Measurements from ENCODE around the gene SLC22A12.

SLC22A12 gene

DNA sequence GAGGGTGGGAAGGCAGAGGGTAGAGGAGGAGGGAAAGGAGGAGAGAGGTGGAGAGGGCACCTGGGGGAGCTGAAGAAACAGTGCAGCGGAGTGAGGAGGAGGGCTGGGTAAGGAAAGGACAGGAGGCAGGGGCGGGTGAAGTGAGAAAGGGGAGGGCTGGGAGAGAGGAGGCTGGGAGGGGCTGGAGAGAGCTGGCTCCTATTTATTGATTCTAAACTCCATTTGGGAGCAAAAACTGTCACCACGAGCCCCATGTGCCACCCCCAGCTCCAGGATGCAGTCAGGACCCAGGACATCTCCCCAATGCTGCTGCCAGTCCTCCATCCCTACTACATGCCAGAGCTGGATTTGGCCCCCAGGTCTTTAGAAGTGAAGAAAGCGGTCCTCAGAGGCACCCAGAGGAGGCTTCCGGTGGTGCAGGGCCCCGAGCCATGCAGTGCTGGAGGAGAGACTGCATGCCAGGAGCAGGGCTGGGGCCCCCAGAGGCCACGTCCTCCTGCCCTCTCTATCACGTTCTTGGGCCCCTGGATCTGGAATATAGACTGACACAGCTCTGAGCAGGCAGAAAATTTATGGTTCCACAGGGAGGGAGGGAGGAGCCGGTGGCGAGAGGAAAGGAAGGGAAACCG lies 53.7 kb downstream of the SLC22A12 start:
- H3K9me3 ChIP-seq (ENCODE audit: control insufficient read depth in 2 of 2, low read length in 2 of 2), result no peaks in the 10 kb centered on the region
- H3K27me3 ChIP-seq (ENCODE audit: control insufficient read depth in 2 of 2, insufficient read depth in 2 of 2, low read length in 2 of 2), result peaks cover 22 to 36% of the 10 kb centered on the region in 2 donors
- no peaks in the 10 kb centered on the region for H3K4me1 ChIP-seq (ENCODE audit: control insufficient read depth in 2 of 2, insufficient read depth in 2 of 2, low read length in 2 of 2)
- no peaks in the 10 kb centered on the region for H3K36me3 ChIP-seq (ENCODE audit: control insufficient read depth in 2 of 2, insufficient read depth in 2 of 2, low read length in 2 of 2)
- H3K4me3 ChIP-seq (ENCODE audit: low read length in 2 of 2), result no peak overlapping the region
- no peak overlapping the region for H3K27ac ChIP-seq (ENCODE audit: low read depth in 2 of 2, low read length in 2 of 2)
- no peak overlapping the region for H3K9ac ChIP-seq (ENCODE audit: low read depth in 1 of 2, low read length in 2 of 2)

DNA sequence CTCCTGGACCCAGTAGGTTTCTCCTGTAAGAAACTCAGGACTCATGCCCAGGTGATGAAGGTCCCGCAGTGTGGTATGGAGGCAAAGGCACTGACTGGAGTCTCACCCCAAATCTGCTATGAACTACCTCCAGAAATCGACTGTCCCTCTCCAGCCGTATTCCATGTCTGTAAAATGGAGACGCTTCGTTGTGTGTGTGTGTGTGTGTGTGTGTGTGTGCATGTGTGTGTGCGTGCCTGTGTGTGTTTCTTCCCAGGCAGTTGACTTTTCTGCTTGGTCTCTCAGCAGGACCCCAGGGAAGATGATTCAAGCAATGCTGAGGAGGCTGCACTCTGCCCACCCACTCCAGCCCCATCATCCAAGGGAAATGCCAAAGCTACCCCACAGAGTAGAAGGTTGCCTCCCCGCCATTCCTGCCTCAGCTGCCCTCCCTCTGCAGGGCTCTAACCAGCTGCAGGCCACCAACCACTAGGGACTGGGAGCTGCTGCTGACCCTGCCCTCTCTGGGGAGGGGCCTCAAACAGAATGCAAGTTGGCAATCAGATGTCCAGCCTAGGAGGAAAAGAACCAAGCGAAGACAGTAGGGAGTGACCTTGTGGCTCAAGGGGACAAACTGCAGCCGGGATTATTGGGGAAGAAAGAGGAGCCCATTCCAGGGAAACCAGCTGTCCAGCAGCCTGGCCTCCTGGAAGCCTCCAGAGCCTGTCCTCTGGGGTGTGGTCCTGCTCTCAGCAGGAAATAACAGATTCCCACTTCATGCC lies 56.2 kb downstream of the SLC22A12 start:
- H3K27ac ChIP-seq (ENCODE audit: low read depth in 2 of 2, low read length in 2 of 2), result no peak overlapping the region
- no peaks in the 10 kb centered on the region for H3K4me1 ChIP-seq (ENCODE audit: control insufficient read depth in 2 of 2, insufficient read depth in 2 of 2, low read length in 2 of 2)
- no peaks in the 10 kb centered on the region for H3K9me3 ChIP-seq (ENCODE audit: control insufficient read depth in 2 of 2, low read length in 2 of 2)
- H3K9ac ChIP-seq (ENCODE audit: low read depth in 1 of 2, low read length in 2 of 2), result no peak overlapping the region
- peaks cover 9 to 20% of the 10 kb centered on the region in 2 donors for H3K27me3 ChIP-seq (ENCODE audit: control insufficient read depth in 2 of 2, insufficient read depth in 2 of 2, low read length in 2 of 2)
- H3K36me3 ChIP-seq (ENCODE audit: control insufficient read depth in 2 of 2, insufficient read depth in 2 of 2, low read length in 2 of 2), result no peaks in the 10 kb centered on the region
- no peak overlapping the region for H3K4me3 ChIP-seq (ENCODE audit: low read length in 2 of 2)

DNA sequence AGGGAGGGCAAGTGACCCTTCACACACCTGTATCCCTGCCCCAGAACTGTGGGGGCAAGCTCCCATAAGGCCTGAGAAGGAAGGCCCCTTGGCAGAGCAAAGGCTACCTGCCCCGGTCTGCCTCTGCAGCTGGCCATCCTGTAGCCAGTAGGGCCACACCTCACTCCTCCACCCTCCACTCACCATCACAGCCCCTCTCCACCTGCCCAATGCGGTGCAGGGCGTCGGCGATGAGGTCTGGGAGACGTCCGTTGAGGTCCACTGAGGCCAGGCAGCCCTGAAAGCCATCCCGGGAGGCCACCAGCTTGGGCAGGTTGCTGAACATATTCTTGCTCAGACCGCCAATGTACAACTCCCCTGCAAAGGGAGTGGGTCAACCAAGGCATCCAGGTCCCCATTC lies 57.5 kb downstream of the SLC22A12 start:
- Histone ChIP-seq H3K9ac (ENCODE audit: low read depth in 1 of 2, low read length in 2 of 2) (no peak overlapping the region), H3K27me3 (ENCODE audit: control insufficient read depth in 2 of 2, insufficient read depth in 2 of 2, low read length in 2 of 2) (peaks cover 8 to 15% of the 10 kb centered on the region in 2 donors), H3K27ac (ENCODE audit: low read depth in 2 of 2, low read length in 2 of 2) (no peak overlapping the region), H3K4me3 (ENCODE audit: low read length in 2 of 2) (no peak overlapping the region), H3K36me3 (ENCODE audit: control insufficient read depth in 2 of 2, insufficient read depth in 2 of 2, low read length in 2 of 2) (no peaks in the 10 kb centered on the region), H3K9me3 (ENCODE audit: control insufficient read depth in 2 of 2, low read length in 2 of 2) (no peaks in the 10 kb centered on the region), H3K4me1 (ENCODE audit: control insufficient read depth in 2 of 2, insufficient read depth in 2 of 2, low read length in 2 of 2) (no peaks in the 10 kb centered on the region)

DNA sequence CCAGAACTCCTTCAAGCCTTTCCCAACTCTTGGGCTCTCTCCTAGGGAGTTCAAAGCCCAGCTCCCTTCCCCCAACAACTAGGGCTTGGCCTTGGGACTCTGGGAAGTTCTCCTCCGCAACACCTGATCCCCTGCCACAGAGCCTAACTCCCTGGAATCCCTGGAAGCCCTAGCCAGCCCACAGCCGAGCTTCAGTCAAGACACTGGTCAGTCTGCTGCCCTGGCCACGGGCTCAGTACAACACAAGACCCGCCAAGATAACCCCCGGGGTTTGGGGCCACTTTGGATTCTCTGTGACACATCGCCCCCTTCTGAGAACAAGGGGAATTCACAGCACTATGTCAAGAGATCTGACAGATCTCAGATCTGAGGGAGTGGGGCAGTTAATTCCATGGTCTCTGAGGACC lies 58.3 kb downstream of the SLC22A12 start:
- H3K27ac ChIP-seq (ENCODE audit: low read depth in 2 of 2, low read length in 2 of 2), result no peak overlapping the region
- no peak overlapping the region for H3K9ac ChIP-seq (ENCODE audit: low read depth in 1 of 2, low read length in 2 of 2)
- peaks cover 3 to 11% of the 10 kb centered on the region in 2 donors for H3K27me3 ChIP-seq (ENCODE audit: control insufficient read depth in 2 of 2, insufficient read depth in 2 of 2, low read length in 2 of 2)
- no peak overlapping the region for H3K4me3 ChIP-seq (ENCODE audit: low read length in 2 of 2)
- no peaks in the 10 kb centered on the region for H3K4me1 ChIP-seq (ENCODE audit: control insufficient read depth in 2 of 2, insufficient read depth in 2 of 2, low read length in 2 of 2)
- H3K9me3 ChIP-seq (ENCODE audit: control insufficient read depth in 2 of 2, low read length in 2 of 2), result no peaks in the 10 kb centered on the region
- H3K36me3 ChIP-seq (ENCODE audit: control insufficient read depth in 2 of 2, insufficient read depth in 2 of 2, low read length in 2 of 2), result no peaks in the 10 kb centered on the region

DNA sequence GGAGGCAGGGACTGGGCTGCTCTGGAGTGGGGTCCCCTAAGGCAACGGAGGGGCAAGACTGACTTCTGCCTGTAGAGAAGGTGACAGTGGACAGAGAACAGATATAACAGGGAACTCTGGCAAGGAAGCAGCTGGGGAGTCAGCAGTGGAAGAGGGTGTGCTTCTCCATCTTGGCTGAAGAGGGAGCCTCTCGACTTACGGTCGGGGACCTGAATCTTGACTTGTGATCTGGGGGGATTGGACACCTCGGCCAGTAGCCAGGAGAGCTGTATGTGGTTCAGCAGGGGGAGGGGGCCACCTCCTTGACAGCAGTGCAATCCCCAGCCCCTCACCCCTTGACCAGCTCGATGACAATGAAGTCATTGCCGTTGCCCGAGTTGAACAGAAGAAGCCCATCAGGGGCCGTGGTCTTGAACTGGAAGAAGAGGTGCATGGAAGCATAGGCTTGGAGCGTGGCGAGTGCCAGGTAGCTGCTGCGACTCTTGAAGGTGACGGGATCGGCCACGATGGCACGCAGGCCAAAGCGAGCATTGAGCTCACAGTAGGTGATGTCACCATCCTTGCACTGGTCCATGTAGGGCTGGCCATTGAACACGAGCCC lies 60.0 kb downstream of the SLC22A12 start:
- no peaks in the 10 kb centered on the region for H3K9me3 ChIP-seq (ENCODE audit: control insufficient read depth in 2 of 2, low read length in 2 of 2)
- H3K4me1 ChIP-seq (ENCODE audit: control insufficient read depth in 2 of 2, insufficient read depth in 2 of 2, low read length in 2 of 2), result no peaks in the 10 kb centered on the region
- no peak overlapping the region for H3K9ac ChIP-seq (ENCODE audit: low read depth in 1 of 2, low read length in 2 of 2)
- H3K27ac ChIP-seq (ENCODE audit: low read depth in 2 of 2, low read length in 2 of 2), result no peak overlapping the region
- peaks cover 0 to 5% of the 10 kb centered on the region in 2 donors for H3K27me3 ChIP-seq (ENCODE audit: control insufficient read depth in 2 of 2, insufficient read depth in 2 of 2, low read length in 2 of 2)
- H3K36me3 ChIP-seq (ENCODE audit: control insufficient read depth in 2 of 2, insufficient read depth in 2 of 2, low read length in 2 of 2), result no peaks in the 10 kb centered on the region
- H3K4me3 ChIP-seq (ENCODE audit: low read length in 2 of 2), result no peak overlapping the region

All from mucosa of rectum (tissue), 2 donors.